Trophoblast cell (in vitro differentiated cells and primary cell): ENCODE data around the gene KCNJ10.

Experiments used
- DNase-seq, 2 donors: peaks; one replicate each; pipeline ENCODE4 v3.0.0-alpha.2; 2016
- H2AFZ ChIP-seq: 2 replicates; pipeline ENCODE4 v1.6.1; 2013; ENCODE audit warnings: low read length, moderate library complexity, mild to moderate bottlenecking; ENCODE audit not compliant: insufficient read depth, poor library complexity
- H2AK5ac ChIP-seq: 2 replicates; pipeline ENCODE4 v1.6.1; 2013; ENCODE audit warnings: mild to moderate bottlenecking, low read length
- H2BK120ac ChIP-seq: 2 replicates; pipeline ENCODE4 v1.6.1; 2013; ENCODE audit warnings: low read length, mild to moderate bottlenecking, moderate library complexity; ENCODE audit not compliant: insufficient read depth, poor library complexity
- H2BK12ac ChIP-seq: 2 replicates; pipeline ENCODE4 v1.6.1; 2013; ENCODE audit warnings: mild to moderate bottlenecking, low read length, moderate library complexity
- H2BK5ac ChIP-seq: 2 replicates; pipeline ENCODE4 v1.6.1; 2013; ENCODE audit warnings: low read length, low read depth, moderate library complexity, mild to moderate bottlenecking; ENCODE audit not compliant: poor library complexity
- H3K14ac ChIP-seq: 2 replicates; pipeline ENCODE4 v1.6.1; 2013; ENCODE audit warnings: mild to moderate bottlenecking, low read length
- H3K18ac ChIP-seq: 2 replicates; pipeline ENCODE4 v1.6.1; 2013; ENCODE audit warnings: mild to moderate bottlenecking, low read length
- H3K23ac ChIP-seq: 2 replicates; pipeline ENCODE4 v1.6.1; 2013; ENCODE audit warnings: low read length
- H3K27ac ChIP-seq: 2 replicates; pipeline ENCODE4 v1.5.1; 2013; ENCODE audit warnings: low read depth, mild to moderate bottlenecking, inconsistent platforms, low read length, moderate library complexity
- H3K27me3 ChIP-seq: 2 replicates; pipeline ENCODE4 v1.6.1; 2013; ENCODE audit warnings: inconsistent platforms, mild to moderate bottlenecking, low read length, moderate library complexity; ENCODE audit not compliant: insufficient read depth
- H3K36me3 ChIP-seq, 2 experiments: 1 replicate in 1 of 2; 2 replicates in 1 of 2; pipeline ENCODE4 v1.6.1; 2013; ENCODE audit warnings: low read length in 2 of 2, mild to moderate bottlenecking in 2 of 2, moderate library complexity in 1 of 2; ENCODE audit not compliant: insufficient read depth in 2 of 2, control insufficient read depth in 1 of 2
- H3K4ac ChIP-seq: 2 replicates; pipeline ENCODE4 v1.6.1; 2013; ENCODE audit warnings: low read depth, mild to moderate bottlenecking, low read length, moderate library complexity
- H3K4me1 ChIP-seq, 2 experiments: 1 replicate in 1 of 2; 2 replicates in 1 of 2; pipeline ENCODE4 v1.6.1; 2013; ENCODE audit warnings: low read length in 2 of 2, mild to moderate bottlenecking in 2 of 2, moderate library complexity in 1 of 2; ENCODE audit not compliant: insufficient read depth in 2 of 2, control insufficient read depth in 1 of 2
- H3K4me2 ChIP-seq: 2 replicates; pipeline ENCODE4 v1.6.1; 2013; ENCODE audit warnings: inconsistent platforms, mild to moderate bottlenecking, low read length, moderate library complexity
- H3K4me3 ChIP-seq: 2 replicates; pipeline ENCODE4 v1.5.1; 2013; ENCODE audit warnings: mild to moderate bottlenecking, low read depth, low read length, inconsistent platforms
- H3K79me1 ChIP-seq: one replicate; pipeline ENCODE4 v1.6.1; 2013; ENCODE audit warnings: low read length
- H3K79me2 ChIP-seq: 2 replicates; pipeline ENCODE4 v1.6.1; 2013; ENCODE audit warnings: low read length, mild to moderate bottlenecking; ENCODE audit not compliant: control insufficient read depth, insufficient read depth, poor library complexity
- H3K9ac ChIP-seq: 2 replicates; pipeline ENCODE4 v1.6.1; 2013; ENCODE audit warnings: mild to moderate bottlenecking, low read length
- H3K9me3 ChIP-seq: 2 replicates; pipeline ENCODE4 v1.6.1; 2013; ENCODE audit warnings: low read depth, mild to moderate bottlenecking, control low read depth, inconsistent platforms, low read length; ENCODE audit not compliant: insufficient read depth
- H4K12ac ChIP-seq: 2 replicates; pipeline ENCODE4 v1.6.1; 2013; ENCODE audit warnings: low read depth, mild to moderate bottlenecking, low read length, moderate library complexity
- H4K8ac ChIP-seq: 2 replicates; pipeline ENCODE4 v1.6.1; 2013; ENCODE audit warnings: low read depth, mild to moderate bottlenecking, low read length, moderate library complexity
- H4K91ac ChIP-seq: one replicate; pipeline ENCODE4 v1.6.1; 2013; ENCODE audit warnings: low read depth, mild to moderate bottlenecking, low read length, moderate library complexity
- WGBS: extraction: QIAGEN DNeasy Blood & Tissue Kit; methylation state at CpG from one replicate; pipeline ENCODE4 v1.1.7; 2013; ENCODE audit warnings: missing lambda C conversion rate; ENCODE audit not compliant: insufficient read length, insufficient coverage; ENCODE audit errors: extremely low coverage; 5-methylcytosine and 5-hydroxymethylcytosine counted together

The KCNJ10 gene

DNA sequence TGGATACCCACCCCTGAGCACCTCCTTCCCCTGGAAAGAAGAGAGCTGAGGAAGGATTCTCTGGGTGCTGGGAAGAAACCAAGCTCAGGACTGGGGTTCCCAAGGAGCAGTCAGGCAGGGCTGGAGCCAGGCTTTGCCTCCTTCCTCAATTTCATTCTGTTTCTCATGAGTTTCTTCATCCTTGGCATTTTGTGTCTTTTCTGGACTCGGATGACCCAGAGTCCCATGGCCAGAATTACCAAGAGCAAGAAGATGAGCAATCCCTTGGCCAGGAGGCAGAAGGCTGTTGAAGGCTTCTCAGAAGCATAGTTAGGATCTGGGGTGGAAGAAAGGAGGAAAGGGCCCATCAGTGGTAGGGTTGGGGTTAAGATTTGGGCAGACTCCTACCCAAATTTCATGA lies 118.4 kb downstream of the KCNJ10 start:
- Histone ChIP-seq H2BK12ac (no peak overlapping the region), H3K36me3 (no peaks in the 10 kb centered on the region), H3K27me3 (no peaks in the 10 kb centered on the region), H2BK5ac (no peak overlapping the region), H2AK5ac (no peak overlapping the region), H3K4me1 (peaks cover 0 to 3% of the 10 kb centered on the region in 2 experiments), H3K23ac (no peak overlapping the region), H4K12ac (no peak overlapping the region), H2BK120ac (no peak overlapping the region), H3K4ac (no peak overlapping the region), H2AFZ (no peak overlapping the region), H3K27ac (no peak overlapping the region), H3K4me2 (no peak overlapping the region), H4K8ac (no peak overlapping the region), H3K4me3 (no peak overlapping the region), H3K14ac (no peak overlapping the region), H4K91ac (no peak overlapping the region), H3K18ac (no peak overlapping the region), H3K79me2 (no peaks in the 10 kb centered on the region), H3K9me3 (peaks cover 2% of the 10 kb centered on the region), H3K79me1 (no peaks in the 10 kb centered on the region), H3K9ac (no peak overlapping the region)
- no peak for DNase-seq
- WGBS, result no CpG with 5 or more reads among the region's 1 CpG

DNA sequence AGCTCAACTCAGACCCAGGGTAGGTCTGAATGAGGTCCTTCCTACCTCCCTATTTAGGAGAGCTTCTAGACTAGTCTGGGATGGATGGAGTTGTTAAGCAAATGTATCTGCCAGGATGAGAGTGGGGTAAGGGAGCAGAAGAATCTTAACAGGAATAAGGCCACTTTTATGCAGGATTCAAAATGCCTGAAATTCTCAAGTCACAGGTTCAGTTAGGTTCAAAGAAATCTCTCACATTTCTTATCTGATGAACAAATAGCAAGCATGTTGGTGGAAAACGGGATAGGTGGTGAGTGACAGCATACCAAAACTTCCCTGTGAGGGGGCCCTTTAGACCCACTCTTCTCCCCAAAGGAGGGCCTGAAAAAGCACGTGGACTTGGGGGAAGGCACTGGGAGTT lies 118.9 kb downstream of the KCNJ10 start:
- Histone ChIP-seq H2AFZ (no peak overlapping the region), H3K4me3 (no peak overlapping the region), H3K4me1 (peaks cover 2 to 6% of the 10 kb centered on the region in 2 experiments), H3K9ac (no peak overlapping the region), H2AK5ac (no peak overlapping the region), H3K14ac (no peak overlapping the region), H3K36me3 (no peaks in the 10 kb centered on the region), H3K27me3 (no peaks in the 10 kb centered on the region), H4K91ac (no peak overlapping the region), H4K12ac (no peak overlapping the region), H3K79me2 (no peaks in the 10 kb centered on the region), H2BK120ac (no peak overlapping the region), H3K23ac (no peak overlapping the region), H3K9me3 (peaks cover 2% of the 10 kb centered on the region), H3K4ac (no peak overlapping the region), H2BK5ac (no peak overlapping the region), H3K18ac (no peak overlapping the region), H3K79me1 (no peaks in the 10 kb centered on the region), H2BK12ac (no peak overlapping the region), H4K8ac (no peak overlapping the region), H3K4me2 (no peak overlapping the region), H3K27ac (no peak overlapping the region)
- no CpG with 5 or more reads among the region's 2 CpGs for WGBS
- DNase-seq, result peak in 1 of 2 donors; percentile 52

DNA sequence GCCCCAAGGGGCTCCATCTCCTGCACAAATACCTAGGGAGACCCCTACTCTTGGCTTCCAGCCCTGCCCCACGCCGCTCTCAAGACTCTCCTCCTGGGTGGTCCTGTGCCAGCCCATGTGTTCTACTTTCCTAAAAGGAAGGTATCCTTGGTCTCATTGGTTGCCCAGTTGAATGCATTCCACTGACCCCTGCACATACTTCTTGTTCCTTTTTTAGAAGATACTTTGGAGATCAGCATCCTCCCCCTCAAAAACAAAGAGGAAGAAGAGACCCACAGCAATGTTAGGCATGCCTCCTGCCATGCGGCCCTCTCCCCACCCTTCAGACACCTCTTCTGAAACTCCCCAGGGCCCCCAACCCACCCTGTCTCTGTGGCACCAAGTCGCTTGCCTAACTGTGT lies 120.0 kb downstream of the KCNJ10 start:
- Histone ChIP-seq H2AFZ (no peak overlapping the region), H3K4me3 (no peak overlapping the region), H3K9ac (no peak overlapping the region), H3K4ac (no peak overlapping the region), H3K4me2 (no peak overlapping the region), H3K4me1 (peaks cover 5 to 7% of the 10 kb centered on the region in 2 experiments), H3K79me2 (peaks cover 2% of the 10 kb centered on the region), H3K9me3 (peaks cover 2% of the 10 kb centered on the region), H3K27me3 (no peaks in the 10 kb centered on the region), H2BK5ac (no peak overlapping the region), H2BK120ac (no peak overlapping the region), H4K8ac (no peak overlapping the region), H3K23ac (no peak overlapping the region), H4K12ac (no peak overlapping the region), H2AK5ac (no peak overlapping the region), H3K14ac (no peak overlapping the region), H2BK12ac (no peak overlapping the region), H3K27ac (no peak overlapping the region), H3K36me3 (no peaks in the 10 kb centered on the region), H3K18ac (no peak overlapping the region), H4K91ac (no peak overlapping the region), H3K79me1 (no peaks in the 10 kb centered on the region)
- WGBS, result no CpG with 5 or more reads among the region's 4 CpGs
- DNase-seq, result no peak

DNA sequence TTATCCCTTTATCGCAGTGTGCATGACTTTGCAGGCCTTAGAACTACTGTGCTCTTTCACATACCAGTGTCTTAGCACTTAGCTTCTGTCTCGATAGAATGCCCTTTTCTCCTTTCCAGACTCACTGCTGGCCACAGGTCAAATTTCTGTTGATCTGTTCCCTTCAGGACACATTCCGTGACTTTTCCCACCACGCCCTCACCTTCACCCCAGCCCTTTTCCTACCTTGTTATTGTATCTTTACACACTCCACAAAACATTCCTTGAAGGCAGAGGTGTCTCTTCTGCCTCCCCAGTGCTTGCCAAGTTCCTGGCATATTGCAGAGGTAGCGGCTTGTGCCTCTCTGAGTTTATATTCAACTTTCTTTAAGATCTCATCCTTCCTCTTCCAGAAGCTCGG lies 120.8 kb downstream of the KCNJ10 start:
- H3K18ac ChIP-seq, result no peak overlapping the region
- no peak for DNase-seq
- no peaks in the 10 kb centered on the region for H3K27me3 ChIP-seq
- H2AFZ ChIP-seq, result no peak overlapping the region
- no peak overlapping the region for H3K23ac ChIP-seq
- H3K4ac ChIP-seq, result no peak overlapping the region
- no peak overlapping the region for H4K12ac ChIP-seq
- H4K8ac ChIP-seq, result no peak overlapping the region
- no peaks in the 10 kb centered on the region for H3K36me3 ChIP-seq
- H3K14ac ChIP-seq, result no peak overlapping the region
- H2BK120ac ChIP-seq, result no peak overlapping the region
- no peak overlapping the region for H3K4me2 ChIP-seq
- no peak overlapping the region for H2AK5ac ChIP-seq
- H2BK12ac ChIP-seq, result no peak overlapping the region
- no CpG with 5 or more reads among the region's 6 CpGs for WGBS
- no peak overlapping the region for H3K9ac ChIP-seq
- no peaks in the 10 kb centered on the region for H3K79me1 ChIP-seq
- peaks cover 2% of the 10 kb centered on the region for H3K79me2 ChIP-seq
- H2BK5ac ChIP-seq, result no peak overlapping the region
- no peak overlapping the region for H3K4me3 ChIP-seq
- H4K91ac ChIP-seq, result no peak overlapping the region
- peaks cover 2% of the 10 kb centered on the region for H3K9me3 ChIP-seq
- H3K27ac ChIP-seq, result no peak overlapping the region
- peaks cover 5 to 9% of the 10 kb centered on the region in 2 experiments for H3K4me1 ChIP-seq
